Suppressor macrophage treated with lipopolysaccharide for 1 hour (primary cell): ENCODE data around the gene AQP5.
A peak's percentile ranks its signal among the peaks of the same experiment; 100 is the strongest.

ENCODE experiments used
- DNase-seq, 3 donors: peaks; one replicate each; pipeline ENCODE4 v3.0.0-alpha.2; 2020 to 2022

AQP5 gene

DNA sequence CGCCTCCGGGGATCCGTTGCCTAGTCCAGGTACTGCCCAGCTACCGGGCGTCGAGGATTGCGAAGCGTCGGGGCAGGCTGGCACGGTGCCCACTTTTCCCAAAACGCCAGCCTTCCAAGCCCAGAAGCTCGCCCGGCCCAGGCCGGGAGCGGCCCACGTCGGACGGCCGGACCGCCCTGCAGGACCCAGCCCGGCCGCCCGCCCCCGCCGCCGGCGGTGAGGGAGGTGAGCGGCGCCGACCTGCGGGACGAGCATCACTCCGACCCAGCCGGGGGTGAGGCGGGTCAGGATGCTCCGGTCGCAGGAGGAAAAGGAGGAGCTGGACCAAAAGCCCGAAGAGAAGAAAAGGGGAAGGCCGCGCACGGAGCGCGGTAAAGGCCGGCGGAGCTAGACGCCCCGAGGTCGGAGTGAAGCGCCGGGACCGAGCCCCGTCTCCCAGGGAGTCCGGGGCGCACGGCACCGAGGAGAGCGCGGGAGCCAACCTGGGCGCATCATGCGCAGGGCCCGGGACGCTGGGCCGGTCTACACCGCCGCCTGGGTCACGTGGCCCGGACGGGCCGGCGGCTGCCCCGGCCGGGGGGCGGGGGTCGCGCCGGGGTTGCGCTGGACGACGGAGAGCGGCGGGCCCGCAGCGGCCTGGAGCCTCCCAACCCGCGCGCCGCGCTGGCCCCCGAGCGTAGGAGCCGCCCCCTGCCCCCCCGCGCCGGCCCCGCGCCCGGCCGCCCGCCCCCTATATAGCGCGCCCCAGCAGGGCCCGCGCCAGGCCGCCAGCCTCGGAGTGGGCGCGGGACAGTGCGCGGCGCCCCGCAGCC, at the start of gene AQP5:
TSS of gene AQP5 (plus strand) at position 762 of the 812 bp plus-strand sequence. CDS start 146 bp downstream, outside the sequence.
- peak in 2 of 3 donors; percentile 39 to 46 for DNase-seq

DNA sequence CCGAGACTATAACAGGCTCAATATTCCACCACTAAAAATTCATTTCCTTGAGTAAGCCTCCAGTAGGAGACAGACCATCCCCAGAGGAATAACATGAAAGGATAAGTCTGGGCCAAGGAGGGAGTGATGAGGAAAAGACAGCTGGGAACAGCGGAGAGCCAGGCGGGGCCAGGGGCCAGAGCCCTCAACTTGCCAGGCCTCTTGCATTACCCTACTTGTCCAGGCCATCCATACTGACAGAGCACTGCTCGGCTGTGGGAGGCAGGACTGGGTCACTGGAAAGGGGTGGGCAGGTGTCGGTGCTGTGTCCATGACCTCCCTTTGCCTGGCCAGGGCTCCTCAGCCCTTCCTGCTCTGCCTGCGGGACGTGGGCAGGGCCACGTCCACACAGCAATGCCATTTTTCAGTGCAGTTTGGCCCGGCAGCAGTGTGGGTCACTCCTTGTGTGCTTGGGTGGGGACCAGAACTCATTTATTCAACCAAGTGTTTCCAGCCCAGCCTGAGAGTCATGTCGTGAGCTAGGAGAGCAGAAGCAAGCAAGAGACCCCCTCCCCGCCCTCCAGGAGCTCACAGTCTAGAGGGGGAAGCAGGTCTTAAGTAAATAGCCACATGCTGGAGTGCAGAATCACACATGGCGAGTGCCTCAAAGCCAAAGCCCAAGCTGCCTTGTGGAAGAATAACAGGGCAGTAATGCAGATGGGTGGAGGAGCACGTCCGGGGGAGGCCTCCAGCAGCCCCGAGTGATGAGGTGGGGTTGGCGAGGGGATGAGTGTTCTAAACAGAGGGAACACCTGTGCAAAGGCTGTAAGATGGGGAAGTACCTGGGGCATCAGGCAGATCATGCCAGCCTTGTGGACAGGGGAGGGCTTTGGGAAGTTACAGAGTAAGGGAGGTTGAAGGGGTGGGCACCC, 49.1 kb upstream of the AQP5 start:
- no peak for DNase-seq

DNA sequence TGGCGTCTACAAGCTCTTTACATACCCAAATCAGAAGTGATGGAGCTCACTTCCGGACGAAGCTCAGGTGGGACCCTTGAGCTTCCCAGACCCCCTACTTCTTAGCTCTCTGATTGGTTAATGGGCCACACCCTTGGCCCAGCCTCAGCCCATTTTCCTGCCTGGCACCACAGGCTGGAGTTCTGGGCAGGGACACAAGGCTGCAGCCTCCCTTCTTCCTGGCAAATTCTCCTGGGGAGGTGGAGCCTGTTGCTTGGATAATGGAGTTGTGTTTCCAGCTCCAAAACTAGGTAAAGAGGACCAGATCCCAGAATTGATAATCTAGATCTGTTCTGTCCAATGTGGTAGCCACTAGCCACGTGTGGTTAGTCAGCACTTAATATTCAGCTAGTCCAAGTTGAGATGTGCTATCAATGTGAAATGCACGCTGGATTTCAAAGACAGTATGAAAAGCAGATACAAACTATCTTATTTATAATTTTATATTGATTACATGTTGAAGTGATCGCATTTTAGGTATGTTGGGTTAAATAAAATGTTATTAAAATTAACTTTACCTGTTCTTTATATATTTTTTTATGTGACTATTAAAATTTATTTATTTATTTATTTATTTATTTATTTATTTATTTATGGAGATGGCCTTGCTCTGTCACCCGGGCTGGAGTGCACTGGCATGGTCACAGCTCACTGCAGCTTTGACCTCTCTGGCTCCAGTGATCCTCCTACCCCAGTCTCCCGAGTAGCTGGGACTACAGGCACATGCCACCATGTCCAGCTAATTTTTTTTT, 45.3 kb upstream of the AQP5 start:
- DNase-seq: no peak

DNA sequence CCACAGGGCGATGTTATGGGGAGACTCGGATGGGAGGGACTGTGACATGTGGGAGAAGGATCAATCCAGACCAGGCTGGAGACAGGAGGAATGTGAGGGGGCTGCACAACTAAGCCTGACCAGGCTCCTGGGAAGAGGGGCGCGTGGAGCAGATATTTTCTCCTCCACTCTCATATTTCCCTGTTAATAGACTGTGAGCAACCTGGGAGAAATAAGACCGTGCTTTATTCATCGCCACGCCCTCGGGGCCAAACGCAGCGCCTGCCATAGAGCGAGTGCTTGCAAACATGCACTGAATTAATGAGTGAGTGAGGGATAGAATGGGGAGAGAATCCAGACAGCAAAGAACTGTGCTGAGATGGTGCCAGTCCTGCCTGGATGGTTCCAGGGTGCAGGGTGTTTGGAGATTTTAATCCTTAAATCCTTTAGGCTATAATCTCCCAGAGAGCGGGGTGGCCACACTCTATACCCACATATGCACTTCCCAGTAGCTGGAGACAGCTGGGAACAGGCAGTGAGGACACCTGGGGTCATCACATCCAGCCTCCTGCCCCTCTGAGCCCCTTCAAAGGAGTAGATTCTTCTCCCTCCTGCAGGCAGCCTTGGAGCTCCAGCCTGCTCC, 44.4 kb upstream of the AQP5 start:
- no peak for DNase-seq

DNA sequence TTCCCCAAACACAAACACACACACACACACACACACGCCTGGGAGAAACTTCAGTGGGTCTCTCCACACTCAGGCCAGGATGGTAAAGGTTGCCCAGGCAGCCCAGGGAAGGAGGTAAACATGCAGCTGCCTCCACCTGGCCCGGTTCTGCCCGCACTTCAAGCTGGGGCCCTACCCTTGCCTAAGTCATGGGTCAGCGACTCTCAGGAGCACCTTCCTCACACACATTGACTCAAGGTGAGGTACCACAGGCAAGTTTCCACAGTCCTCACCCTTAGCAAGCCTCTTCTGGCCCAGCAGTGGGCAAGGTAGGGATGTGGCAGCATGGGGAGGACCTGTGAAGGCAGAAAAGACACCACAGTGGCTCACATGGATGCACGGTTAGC, 43.9 kb upstream of the AQP5 start:
- DNase-seq: no peak

DNA sequence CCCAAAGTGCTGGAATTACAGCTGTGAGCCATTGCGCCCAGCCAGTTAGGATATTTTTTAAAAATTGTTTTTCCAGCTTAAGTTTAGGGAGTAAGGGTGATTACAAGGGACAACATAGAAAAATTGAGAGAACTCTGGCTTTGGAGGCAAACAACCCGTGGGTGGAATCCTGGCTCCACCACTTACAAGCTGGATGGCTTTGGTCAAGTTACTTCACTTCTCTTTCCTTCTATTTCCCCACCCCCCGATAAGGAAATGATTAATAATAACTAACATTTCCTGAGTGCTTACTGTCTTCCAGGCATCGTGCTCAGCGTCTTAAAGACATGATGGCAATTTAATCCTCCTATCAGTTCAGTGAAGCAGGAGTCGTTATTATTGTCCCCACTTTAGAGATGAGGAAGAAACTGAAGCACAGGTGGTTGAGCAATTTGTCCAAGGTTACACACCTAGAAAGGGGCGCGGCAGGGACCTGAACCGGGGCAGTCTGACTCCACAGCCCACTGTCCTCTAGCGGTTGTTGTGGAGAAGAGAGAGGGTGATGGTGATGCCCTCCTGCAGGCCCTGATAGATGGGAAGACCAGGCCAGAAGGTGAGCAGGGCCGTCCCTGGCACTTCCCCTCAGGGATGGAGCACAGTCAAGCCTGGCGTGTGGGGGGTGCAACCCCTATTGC, 41.3 kb upstream of the AQP5 start:
- DNase-seq: peak; percentile 72 to 85 (median 80)

DNA sequence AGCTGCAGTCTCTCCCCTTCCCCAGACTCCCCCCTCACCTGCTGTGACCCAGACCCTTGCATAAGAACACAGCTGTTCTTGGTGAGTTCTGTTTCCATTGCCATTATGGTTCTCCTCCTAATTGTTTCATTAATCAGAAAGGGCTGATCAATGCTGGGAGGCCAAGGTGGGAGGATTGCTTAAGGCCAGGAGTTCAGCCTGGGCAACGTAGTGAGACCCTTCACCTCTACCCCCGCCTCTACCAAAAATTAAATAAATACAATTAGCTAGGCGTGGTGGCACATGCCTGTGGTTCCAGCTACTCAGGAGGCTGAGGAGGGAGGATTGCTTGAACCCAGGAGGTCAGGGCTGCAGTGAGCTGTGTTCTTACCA, 40.8 kb upstream of the AQP5 start:
- DNase-seq: no peak

DNA sequence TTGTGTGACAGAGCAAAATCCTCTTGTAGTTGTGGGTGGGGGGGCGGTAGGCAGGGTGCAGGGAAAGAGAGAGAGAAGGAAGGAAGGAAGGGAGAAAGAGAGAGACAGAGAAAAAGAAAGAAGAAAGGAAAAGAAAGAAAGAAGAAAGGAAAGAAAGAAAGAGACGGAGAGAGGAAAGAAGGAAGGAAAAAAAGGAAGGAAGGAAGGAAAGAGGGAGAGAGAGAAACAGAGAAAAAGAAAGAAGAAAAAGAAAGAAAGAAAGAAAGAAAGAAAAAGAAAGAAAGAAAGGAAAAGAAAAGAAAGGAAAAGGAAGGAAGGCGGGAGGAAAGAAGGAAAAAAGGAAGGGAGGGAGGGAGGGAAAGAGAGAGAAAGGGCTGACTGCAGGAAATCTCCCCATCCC, 40.4 kb upstream of the AQP5 start:
- no peak for DNase-seq

DNA sequence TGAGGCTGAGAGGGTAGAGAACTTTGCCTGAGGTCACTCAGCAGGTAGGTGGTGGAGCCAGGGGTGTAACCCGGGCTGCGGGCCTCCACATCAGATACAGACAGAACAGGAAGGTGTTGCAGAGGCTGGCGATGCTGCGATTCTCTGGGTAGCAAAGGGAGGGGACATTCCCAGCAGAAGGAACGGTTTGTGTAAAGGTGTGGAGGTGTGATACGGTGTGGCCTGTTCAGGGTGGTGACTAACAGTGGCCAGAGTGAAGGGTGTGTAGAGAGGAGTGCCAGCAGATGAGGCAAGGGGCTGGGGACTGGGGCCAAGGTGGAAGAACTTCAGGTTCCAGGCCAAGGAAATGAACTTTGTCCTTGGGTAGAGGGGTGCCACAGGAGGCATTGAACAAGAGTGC, 39.7 kb upstream of the AQP5 start:
- DNase-seq: no peak

DNA sequence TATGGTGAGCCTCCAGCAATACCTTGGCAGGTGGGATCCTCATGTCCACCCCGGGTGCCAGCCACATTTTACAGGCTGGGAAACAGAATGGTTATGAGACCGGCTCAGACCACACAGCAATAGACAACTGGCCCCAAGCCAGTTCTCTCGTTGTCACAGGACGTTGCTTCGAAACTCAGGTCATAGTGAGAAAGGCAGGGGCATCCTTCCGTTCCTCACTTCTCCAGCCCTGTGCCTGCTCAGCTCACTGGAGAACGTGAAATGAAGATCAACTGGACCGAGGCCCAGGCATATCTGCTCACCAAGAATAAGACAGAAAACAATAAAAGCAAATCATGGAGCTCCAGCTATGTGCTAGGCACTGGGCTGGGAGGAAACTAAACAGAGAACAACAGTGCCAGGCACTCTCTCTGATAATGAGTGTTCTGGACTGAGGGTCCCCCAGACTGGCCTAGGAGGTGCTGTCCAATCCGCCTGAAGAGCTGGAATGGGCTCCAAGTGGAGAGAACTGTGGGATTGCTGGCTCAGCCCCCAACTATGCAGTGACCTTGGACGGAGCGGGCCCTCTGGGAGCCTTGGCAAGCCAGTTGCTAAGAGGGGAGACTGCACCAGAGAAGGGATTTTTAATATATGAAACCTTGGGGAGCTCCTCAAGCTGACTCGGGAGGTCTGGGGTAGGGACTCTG, 39.2 kb upstream of the AQP5 start:
- no peak for DNase-seq

DNA sequence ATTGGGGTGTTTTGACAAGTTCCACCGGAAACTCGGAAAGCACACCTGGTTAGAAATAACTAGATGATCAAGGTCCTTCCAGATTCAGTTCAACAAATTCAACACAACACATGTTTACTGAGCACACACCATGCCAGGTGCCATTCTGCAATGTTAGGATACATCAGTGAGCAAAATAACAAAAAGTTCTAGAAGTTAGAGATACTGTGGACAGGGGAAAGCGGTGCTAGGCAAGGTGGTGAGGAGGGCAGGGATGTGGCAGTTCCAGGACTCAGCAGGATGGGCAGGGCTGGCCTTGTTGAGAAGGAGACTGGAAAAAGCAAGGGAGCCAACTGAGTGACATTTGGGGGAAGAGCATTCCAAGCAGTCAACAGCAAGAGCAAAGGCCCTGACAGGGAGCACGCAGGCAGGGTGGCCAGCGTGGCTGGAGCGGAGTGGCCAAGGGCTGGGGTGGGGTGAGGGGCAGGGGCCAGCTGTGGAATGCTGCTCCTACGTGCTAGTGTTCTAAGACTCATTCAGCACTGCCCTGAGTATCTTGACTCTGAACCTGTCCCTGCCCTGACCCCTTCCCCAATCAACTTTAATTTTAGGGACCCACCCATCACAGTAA, 38.5 kb upstream of the AQP5 start:
- no peak for DNase-seq

DNA sequence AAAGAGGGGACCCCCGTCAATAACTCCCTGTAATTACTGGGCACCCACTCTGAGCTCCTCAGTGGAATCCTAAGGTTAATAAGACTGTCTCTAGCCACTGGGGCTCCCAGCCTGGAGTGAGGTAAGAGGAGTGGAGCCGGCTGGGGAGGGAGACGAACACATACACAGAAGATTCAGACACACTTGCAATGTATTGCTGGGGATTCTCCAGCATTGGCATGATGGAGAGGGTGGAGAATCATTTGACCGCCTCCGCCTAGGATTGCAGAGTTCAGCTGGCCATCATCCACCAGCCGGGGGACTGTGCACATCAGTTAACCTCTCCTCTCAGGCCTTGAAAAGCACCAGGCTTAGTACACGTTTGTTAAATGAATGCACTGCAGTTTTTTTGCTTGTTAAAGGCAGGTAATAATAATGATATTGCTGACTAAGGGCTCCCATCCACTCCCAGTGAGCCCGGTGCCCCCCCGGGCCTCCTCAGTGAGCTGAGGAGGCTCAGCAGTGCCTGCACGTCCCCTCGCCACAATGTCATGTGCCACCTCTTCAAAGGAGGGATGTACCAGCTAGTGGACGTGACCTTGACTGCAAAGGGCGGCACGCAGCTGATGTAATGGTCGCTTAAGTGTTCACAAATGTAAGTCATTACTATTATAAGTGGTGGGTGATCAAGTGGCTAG, 37.7 kb upstream of the AQP5 start:
- DNase-seq: no peak

DNA sequence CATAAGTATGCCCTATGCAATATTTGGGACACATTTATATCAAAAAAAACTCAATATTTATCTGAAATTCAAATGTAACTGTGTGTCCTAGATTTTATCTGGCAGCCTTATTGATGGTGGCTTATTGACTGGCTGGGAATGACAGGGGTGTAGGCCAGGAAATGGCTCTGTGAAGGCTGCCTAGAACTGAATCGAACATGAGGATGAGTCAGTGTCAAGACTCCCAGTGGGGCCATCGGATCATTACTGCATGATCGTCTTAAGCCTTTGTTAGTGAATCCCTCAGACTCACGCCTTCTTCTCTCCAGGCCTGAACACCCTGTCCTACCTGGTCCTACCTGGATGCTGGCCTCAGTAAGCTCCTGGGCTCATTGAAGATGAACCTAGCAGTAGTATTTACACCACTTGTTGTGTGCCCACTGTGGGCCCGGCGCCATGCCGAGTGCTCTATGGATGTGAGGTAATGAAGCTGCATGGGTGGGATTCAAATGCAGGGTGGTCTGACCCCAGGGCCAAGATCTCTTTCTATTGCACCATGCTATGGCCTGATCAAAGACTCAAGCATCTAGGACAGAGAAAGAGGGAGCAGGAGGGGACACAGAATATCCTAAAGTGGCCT, 36.9 kb upstream of the AQP5 start:
- DNase-seq: no peak

DNA sequence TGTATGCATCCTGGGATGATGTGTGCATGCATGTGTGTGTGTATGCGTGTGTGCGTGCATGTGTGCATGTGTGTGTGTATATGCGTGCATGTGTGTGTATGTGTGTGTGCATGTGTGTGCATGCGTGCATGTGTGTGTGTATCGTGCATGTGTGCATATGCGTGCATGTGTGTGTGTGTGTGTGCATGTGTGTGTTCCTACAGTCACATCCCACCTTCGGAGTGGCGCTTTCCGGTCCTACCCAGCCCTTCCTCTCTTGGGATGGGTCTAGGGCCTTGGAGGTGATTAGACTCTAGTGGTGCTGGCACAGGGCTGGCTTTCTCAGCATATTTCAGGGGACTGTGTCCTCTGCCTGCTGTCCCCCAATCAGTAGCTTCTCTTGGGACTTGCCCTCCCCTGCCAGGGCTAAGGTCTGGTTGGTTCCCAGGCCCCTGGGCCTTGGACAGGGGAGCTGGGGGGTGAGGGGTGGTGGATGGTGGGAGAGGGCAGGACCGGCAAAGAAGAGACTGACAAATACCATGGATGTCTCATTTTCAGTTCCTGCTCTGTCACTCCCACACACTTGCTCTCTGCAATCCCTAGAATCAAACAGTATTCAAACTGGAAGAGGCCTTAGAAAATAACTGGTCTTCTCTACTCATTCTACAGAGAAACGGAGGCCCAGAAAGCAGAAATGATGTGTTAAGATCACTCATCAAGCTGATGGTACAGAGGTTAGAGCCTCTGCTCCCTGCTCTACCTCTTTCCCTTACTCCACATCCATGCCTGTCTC, 36.1 kb upstream of the AQP5 start:
- peak; percentile 52 to 69 (median 61) for DNase-seq

DNA sequence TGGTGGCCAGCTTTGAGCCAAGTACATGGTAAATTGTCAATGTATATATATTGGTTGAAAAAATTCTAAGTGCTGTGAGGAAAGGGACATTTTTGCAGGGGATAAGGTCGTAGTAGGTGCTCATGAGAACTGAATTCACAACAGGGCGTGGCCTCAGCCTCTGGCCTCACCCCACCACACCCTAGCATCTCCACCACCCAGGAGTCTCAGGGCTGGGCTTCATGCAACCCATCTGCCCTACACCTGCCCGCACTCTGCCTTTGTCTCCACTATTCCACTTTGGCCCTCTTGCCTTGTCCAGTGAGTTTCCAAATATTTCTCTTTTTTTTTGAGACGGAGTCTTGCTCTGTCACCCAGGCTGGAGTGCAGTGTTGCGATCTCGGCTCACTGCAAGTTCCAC, 33.2 kb upstream of the AQP5 start:
- no peak for DNase-seq

DNA sequence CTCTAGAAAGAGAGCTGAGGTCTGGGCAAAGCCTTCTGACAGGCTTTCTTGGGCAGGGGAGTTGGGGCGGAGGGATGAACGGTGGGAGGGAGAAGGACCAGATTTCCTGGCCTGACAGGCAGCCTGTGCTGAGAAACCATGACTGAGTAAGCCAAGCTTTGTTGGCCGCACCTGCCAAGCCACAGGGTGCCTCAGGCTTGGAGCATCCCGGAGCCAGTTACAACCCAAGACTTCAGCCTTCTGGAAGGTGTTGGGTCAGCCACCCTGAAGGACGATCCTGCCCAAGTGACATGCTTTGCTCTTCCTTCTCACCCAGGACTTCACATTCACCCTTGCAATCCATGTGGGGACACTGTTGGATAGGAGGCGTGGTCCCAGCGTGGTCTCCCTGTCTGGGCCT, 32.1 kb upstream of the AQP5 start:
- DNase-seq: no peak

DNA sequence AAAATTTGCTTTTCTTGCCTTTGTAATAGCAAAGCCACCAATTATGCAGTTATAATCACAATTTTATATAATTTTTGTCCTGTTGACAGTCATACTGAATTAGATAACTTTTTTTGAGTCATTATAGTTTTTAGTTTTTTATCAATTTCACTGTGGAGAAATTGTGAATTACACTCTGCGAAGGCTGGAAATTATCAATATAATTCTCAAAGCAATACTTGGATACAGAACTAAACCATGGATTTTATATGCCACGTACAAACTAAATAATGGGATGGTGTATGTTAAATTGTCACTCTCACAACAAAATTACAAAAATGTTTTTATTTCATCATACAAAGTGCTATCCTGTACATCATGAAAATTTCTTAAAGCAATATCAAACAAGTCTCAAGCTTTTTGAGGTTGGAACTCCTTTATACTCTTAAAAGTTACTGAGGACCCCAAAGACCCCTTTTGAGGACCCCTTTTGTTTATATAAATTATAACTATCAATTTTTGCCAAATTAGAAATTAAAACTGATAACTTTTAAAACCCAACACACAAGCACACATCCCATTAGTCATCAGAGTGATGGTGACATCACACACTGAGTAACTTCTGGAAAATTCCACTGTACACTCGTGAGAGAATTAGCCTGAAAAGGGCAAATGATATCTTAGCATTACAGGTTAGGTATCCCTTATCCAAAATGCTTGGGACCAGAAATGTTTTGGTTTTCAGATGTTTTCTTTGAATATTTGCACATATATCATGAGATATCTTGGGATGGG, 31.0 kb upstream of the AQP5 start:
- peak; percentile 77 to 92 (median 90) for DNase-seq

DNA sequence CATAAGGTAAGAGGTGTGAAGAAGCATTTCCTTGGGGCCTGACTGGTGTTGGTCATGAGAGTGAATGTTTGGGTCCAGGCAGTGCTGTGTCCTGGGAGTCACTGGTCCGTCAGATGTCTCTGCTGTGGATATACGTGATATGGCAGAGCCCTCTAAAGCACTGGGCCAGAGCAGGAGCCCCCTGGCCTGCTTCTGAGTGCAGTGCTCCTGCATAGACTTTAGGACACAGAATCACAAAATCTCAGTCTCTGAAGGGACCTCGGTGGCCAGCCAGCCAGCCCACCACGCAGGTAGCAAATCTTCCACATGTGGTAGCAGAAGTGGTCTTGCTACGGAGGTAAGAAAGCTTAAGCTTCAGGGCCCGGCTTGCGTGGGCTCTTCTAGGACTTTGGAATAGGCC, 29.6 kb upstream of the AQP5 start:
- no peak for DNase-seq
